SK-MEL-5 (cell line): ENCODE data around the gene TANC1. TPM values are rescaled to one million over a fixed set of nuclear protein-coding genes. Genes with fewer than 3 reads are reported as not detected.

ENCODE experiments used
- DNase-seq: peaks from one replicate; pipeline ENCODE4 v3.0.0-alpha.2; 2016; ENCODE audit warnings: low read depth, low spot score
- in situ Hi-C: cut with HindIII; loops from 2 replicates; pipeline ENCODE4 v1.10.0; 2016; ENCODE audit warnings: low sequenced_read_pairs, high pct_unique_total_duplicates, low pct_unique_long_range_greater_than_20kb
- total RNA-seq: library from RNA; depleted of rRNA; stranded (reverse); fragments of >200 nt; shearing (Covaris generic); gene quantifications from 2 replicates; pipeline ENCODE4 v1.2.3, GENCODE V29; 2014

TANC1 gene
- total RNA-seq, 1 experiment from 2014 or later: 34.6 TPM

GRCh38 chr2:159219394-159219998 is 251.1 kb downstream of the TANC1 start:
- DNase-seq: no peak
- in situ Hi-C loops: no loop called here

- no peak for DNase-seq
- in situ Hi-C loops: no loop called here
Measured at GRCh38 chr2:159224061-159224813, 255.8 kb downstream of the TANC1 start.

GRCh38 chr2:159225025-159226016 is 256.9 kb downstream of the TANC1 start:
- in situ Hi-C loops: no loop called here
- DNase-seq: no peak

- in situ Hi-C loops: no loop called here
- DNase-seq: peak; percentile 65
Measured at GRCh38 chr2:159226059-159226461, 257.6 kb downstream of the TANC1 start.

- no peak for DNase-seq
- in situ Hi-C loops: no loop called here
Measured at GRCh38 chr2:159226608-159227385, 258.4 kb downstream of the TANC1 start.

- no peak for DNase-seq
- in situ Hi-C loops: no loop called here
Measured at GRCh38 chr2:159227467-159227866, 259.0 kb downstream of the TANC1 start.

- no peak for DNase-seq
- in situ Hi-C loops: no loop called here
Measured at GRCh38 chr2:159228081-159228581, 259.7 kb downstream of the TANC1 start.

GRCh38 chr2:159229476-159230144 is 261.2 kb downstream of the TANC1 start:
- in situ Hi-C loops: no loop called here
- no peak for DNase-seq

- no peak for DNase-seq
- in situ Hi-C loops: no loop called here
Measured at GRCh38 chr2:159230145-159230877, 261.9 kb downstream of the TANC1 start.

- DNase-seq: no peak
- in situ Hi-C loops: no loop called here
Measured at GRCh38 chr2:159232456-159233170, 264.2 kb downstream of the TANC1 start.

- DNase-seq: no peak
- in situ Hi-C loops: no loop called here
Measured at GRCh38 chr2:159234868-159235267, 266.4 kb downstream of the TANC1 start.

GRCh38 chr2:159243529-159243928 is 275.1 kb downstream of the TANC1 start:
- no peak for DNase-seq
- in situ Hi-C loops: no loop called here

- in situ Hi-C loops: no loop called here
Measured at GRCh38 chr2:159246325-159246988, 278.0 kb downstream of the TANC1 start.

GRCh38 chr2:159249990-159250715 is 281.7 kb downstream of the TANC1 start:
- in situ Hi-C loops: no loop called here
- DNase-seq: peak; percentile 93

More at GRCh38 chr2:159246325-159246988, 278.0 kb downstream of the TANC1 start:
- no peak for DNase-seq
